H1 (cell line): Measurements from ENCODE around the gene FCER2. TPM values are rescaled to one million over a fixed set of nuclear protein-coding genes. Genes with fewer than 3 reads are reported as not detected.
A peak's percentile ranks its signal among the peaks of the same experiment; 100 is the strongest.

Experiments
- CTCF ChIA-PET: fragments of 300-600 bp; sonication (Branson Sonifier 250); formaldehyde crosslinking; loops from one replicate; lab custom pipeline; 2021; ENCODE audit not compliant: partially characterized antibody; lab: Charles Lee
- POLR2A ChIA-PET: fragments of 300-600 bp; sonication (Branson Sonifier 250); formaldehyde crosslinking; loops from one replicate; lab custom pipeline; 2021; ENCODE audit warnings: inconsistent platforms; ENCODE audit not compliant: partially characterized antibody; lab: Charles Lee
- DNase-seq, 2 experiments: peaks; one replicate each; pipeline versions ENCODE4 v3.0.0 to v3.0.0-alpha.2; 2010 to 2022; ENCODE audit warnings: low spot score in 2 of 2, low read depth in 1 of 2, mixed read lengths in 1 of 2
- FAIRE-seq: peaks from 2 replicates; lab custom pipeline; 2011; peaks lifted over from hg19 to GRCh38; lab: Jason Lieb, UNC
- H2AFZ ChIP-seq: 2 replicates; pipeline ENCODE4 v1.8.1; 2012; ENCODE audit warnings: low read length, inconsistent platforms
- H2AK5ac ChIP-seq: 2 replicates; pipeline ENCODE4 v1.6.1; 2013; ENCODE audit warnings: low read depth, low read length
- H2BK120ac ChIP-seq: replicated peaks from 2 replicates; pipeline ENCODE3; 2013; ENCODE audit warnings: low read depth, low read length, inconsistent platforms
- H2BK12ac ChIP-seq: 2 replicates; pipeline ENCODE4 v1.6.1; 2013; ENCODE audit warnings: low read depth, low read length
- H2BK15ac ChIP-seq: 2 replicates; pipeline ENCODE4 v1.6.1; 2013; ENCODE audit warnings: low read length
- H2BK20ac ChIP-seq: 2 replicates; pipeline ENCODE4 v1.6.1; 2013; ENCODE audit warnings: low read length
- H2BK5ac ChIP-seq: 2 replicates; pipeline ENCODE4 v1.6.1; 2013; ENCODE audit warnings: low read depth, low read length
- H3K14ac ChIP-seq: 2 replicates; pipeline ENCODE4 v1.6.1; 2013; ENCODE audit warnings: inconsistent platforms; ENCODE audit not compliant: insufficient read length
- H3K18ac ChIP-seq: 2 replicates; pipeline ENCODE4 v1.6.1; 2013; ENCODE audit warnings: low read length; ENCODE audit errors: extremely low read depth
- H3K23ac ChIP-seq: 2 replicates; pipeline ENCODE4 v1.6.1; 2013; ENCODE audit warnings: inconsistent platforms; ENCODE audit not compliant: insufficient read length
- H3K23me2 ChIP-seq: 2 replicates; pipeline ENCODE4 v1.6.1; 2013; ENCODE audit warnings: low read depth, low read length
- H3K27ac ChIP-seq: 2 replicates; pipeline ENCODE4 v1.6.1; 2011; ENCODE audit warnings: low read depth, low read length, inconsistent platforms
- H3K27me3 ChIP-seq, 4 experiments: replicated peaks in 1 of 4; 1 replicate in 1 of 4; 2 replicates in 3 of 4; pipeline versions ENCODE4 v1.6.1 to v1.8.1; 2011 to 2013; ENCODE audit warnings: low read length in 3 of 4, mild to moderate bottlenecking in 3 of 4, inconsistent platforms in 2 of 4, mixed read lengths in 2 of 4, moderate library complexity in 1 of 4; ENCODE audit not compliant: control insufficient read depth in 3 of 4, insufficient read depth in 3 of 4; ENCODE audit errors: extremely low read depth in 1 of 4
- H3K36me3 ChIP-seq, 4 experiments: 2 replicates each; pipeline versions ENCODE4 v1.6.1 to v1.8.1; 2011 to 2013; ENCODE audit warnings: mild to moderate bottlenecking in 4 of 4, low read length in 3 of 4, moderate library complexity in 2 of 4, control low read depth in 1 of 4, inconsistent platforms in 1 of 4; ENCODE audit not compliant: insufficient read depth in 4 of 4, control insufficient read depth in 2 of 4
- H3K4ac ChIP-seq: replicated peaks from 2 replicates; pipeline ENCODE3; 2013; ENCODE audit warnings: low read length, low read depth, mixed read lengths, inconsistent platforms; ENCODE audit not compliant: insufficient read length
- H3K4me1 ChIP-seq, 4 experiments: replicated peaks in 1 of 4; 1 replicate in 1 of 4; 2 replicates in 3 of 4; pipeline versions ENCODE4 v1.6.1 to v1.8.1; 2011 to 2013; ENCODE audit warnings: low read length in 3 of 4, inconsistent platforms in 2 of 4, mixed read lengths in 1 of 4; ENCODE audit not compliant: insufficient read depth in 4 of 4, control insufficient read depth in 3 of 4
- H3K4me2 ChIP-seq, 2 experiments: 2 replicates each; pipeline versions ENCODE4 v1.6.1 to v1.8.1; 2011 to 2013; ENCODE audit warnings: low read depth in 2 of 2, low read length in 2 of 2, control low read depth in 1 of 2, inconsistent platforms in 1 of 2, mild to moderate bottlenecking in 1 of 2; ENCODE audit not compliant: insufficient read depth in 1 of 2
- H3K4me3 ChIP-seq, 4 experiments: fragments of 200-600, 300-600 bp in 1 of 4; sonication (generic), shearing (Covaris generic), sonication (Bioruptor Twin) in 1 of 4; 2 replicates each; pipeline versions ENCODE4 v1.5.1 to v1.8.1; 2011 to 2016; ENCODE audit warnings: low read length in 4 of 4, low read depth in 3 of 4, control low read depth in 2 of 4, inconsistent platforms in 2 of 4, mild to moderate bottlenecking in 2 of 4, mixed read lengths in 1 of 4, moderate library complexity in 1 of 4; ENCODE audit not compliant: insufficient read depth in 2 of 4; ENCODE audit errors: extremely low read depth in 1 of 4
- H3K56ac ChIP-seq: replicated peaks from 2 replicates; pipeline ENCODE3; 2013; ENCODE audit warnings: low read depth, mild to moderate bottlenecking, mixed read lengths, low read length, inconsistent platforms; ENCODE audit not compliant: insufficient read length
- H3K79me1 ChIP-seq: 2 replicates; pipeline ENCODE4 v1.6.1; 2013; ENCODE audit warnings: low read depth, low read length, control low read depth
- H3K79me2 ChIP-seq, 2 experiments: 2 replicates each; pipeline versions ENCODE4 v1.6.1 to v1.8.1; 2012 to 2013; ENCODE audit warnings: low read length in 2 of 2, mild to moderate bottlenecking in 2 of 2, inconsistent platforms in 1 of 2; ENCODE audit not compliant: insufficient read depth in 2 of 2, control insufficient read depth in 1 of 2
- H3K9ac ChIP-seq, 4 experiments: replicated peaks in 1 of 4; 1 replicate in 1 of 4; 2 replicates in 3 of 4; pipeline versions ENCODE4 v1.6.1 to v1.8.1; 2011 to 2013; ENCODE audit warnings: low read depth in 3 of 4, low read length in 3 of 4, control low read depth in 2 of 4, mild to moderate bottlenecking in 2 of 4, moderate library complexity in 2 of 4, inconsistent platforms in 1 of 4; ENCODE audit errors: extremely low read depth in 1 of 4
- H3K9me3 ChIP-seq, 2 experiments: 2 replicates each; pipeline versions ENCODE4 v1.6.1 to v1.8.1; 2012 to 2013; ENCODE audit warnings: mild to moderate bottlenecking in 2 of 2, moderate library complexity in 2 of 2, control low read depth in 1 of 2, inconsistent platforms in 1 of 2, low read depth in 1 of 2, low read length in 1 of 2, mixed read lengths in 1 of 2; ENCODE audit not compliant: insufficient read depth in 2 of 2
- H4K20me1 ChIP-seq, 2 experiments: replicated peaks in 1 of 2; 2 replicates each; pipeline versions ENCODE3 to v1.8.1; 2011 to 2013; ENCODE audit warnings: inconsistent platforms in 2 of 2, low read length in 2 of 2, mild to moderate bottlenecking in 1 of 2; ENCODE audit not compliant: insufficient read depth in 2 of 2, control insufficient read depth in 1 of 2
- H4K5ac ChIP-seq: 2 replicates; pipeline ENCODE4 v1.6.1; 2013; ENCODE audit warnings: low read length, low read depth, mixed read lengths, inconsistent platforms; ENCODE audit not compliant: insufficient read length
- H4K8ac ChIP-seq: 2 replicates; pipeline ENCODE4 v1.8.0; 2013; ENCODE audit warnings: mild to moderate bottlenecking, moderate library complexity, low read length, inconsistent platforms; ENCODE audit not compliant: insufficient read depth; ENCODE audit errors: extremely low read depth
- H4K91ac ChIP-seq: replicated peaks from 2 replicates; pipeline ENCODE3; 2013; ENCODE audit warnings: low read length, mixed read lengths, inconsistent platforms; ENCODE audit not compliant: insufficient read length
- BCL11A ChIP-seq, 2 experiments: IDR thresholded peaks; one replicate each; pipeline ENCODE4 v1.6.1; 2011; ENCODE audit warnings: low read depth in 2 of 2, low read length in 2 of 2, mild to moderate bottlenecking in 2 of 2
- CHD2 ChIP-seq: IDR thresholded peaks from 2 replicates; pipeline ENCODE4 v1.6.1; 2012; ENCODE audit warnings: low read length, improper control_type of control experiment
- CTBP2 ChIP-seq: IDR thresholded peaks from 2 replicates; pipeline ENCODE4 v1.7.0; 2011; ENCODE audit warnings: borderline replicate concordance, mild to moderate bottlenecking, moderate library complexity, mixed read lengths, low read length; ENCODE audit not compliant: insufficient read depth, insufficient read length
- E2F6 ChIP-seq: IDR thresholded peaks from 2 replicates; pipeline ENCODE4 v1.6.1; 2012; ENCODE audit warnings: inconsistent platforms
- RBBP5 ChIP-seq: IDR thresholded peaks from 2 replicates; pipeline ENCODE4 v1.7.1; 2012; ENCODE audit warnings: low read depth, mild to moderate bottlenecking, inconsistent platforms, low read length, moderate library complexity, borderline replicate concordance
- SIN3A ChIP-seq, 2 experiments: IDR thresholded peaks in 1 of 2; conservative IDR thresholded peaks in 1 of 2; 2 replicates each; pipeline ENCODE4 v1.6.1; 2011 to 2012; ENCODE audit warnings: low read length in 2 of 2, improper control_type of control experiment in 1 of 2, low read depth in 1 of 2, mild to moderate bottlenecking in 1 of 2
- SP1 ChIP-seq: IDR thresholded peaks from 2 replicates; pipeline ENCODE4 v1.6.1; 2011; ENCODE audit warnings: low read depth, low read length
- SUZ12 ChIP-seq: fragments of 200-600 bp; sonication (generic); IDR thresholded peaks from 2 replicates; pipeline ENCODE4 v1.6.1; 2012; ENCODE audit warnings: mild to moderate bottlenecking, inconsistent platforms, low read length, moderate library complexity, mixed read lengths
- YY1 ChIP-seq: IDR thresholded peaks from 2 replicates; pipeline ENCODE4 v1.6.1; 2011; ENCODE audit warnings: low read depth, mild to moderate bottlenecking, low read length
- WGBS, 2 experiments: shearing (Covaris generic) in 1 of 2; methylation state at CpG; one replicate each; pipeline versions ENCODE4 v1.1.6 to v1.1.7; 2013 to 2015; ENCODE audit warnings: low lambda C conversion rate in 2 of 2, mixed read lengths in 2 of 2, inconsistent platforms in 1 of 2, low coverage in 1 of 2, missing lambda C conversion rate in 1 of 2; ENCODE audit not compliant: insufficient replicate concordance in 2 of 2, insufficient coverage in 1 of 2, insufficient read length in 1 of 2; ENCODE audit errors: extremely low coverage in 1 of 2, missing lambda C conversion rate in 1 of 2; 5-methylcytosine and 5-hydroxymethylcytosine counted together
- polyA plus RNA-seq, 7 experiments: library from polyadenylated mRNA; depleted of rRNA in 3 of 7; stranded (reverse) in 5 of 7; unstranded in 2 of 7; fragments of >200 nt in 5 of 7; fragments of 200-250 nt in 2 of 7; gene quantifications; 1 replicate in 5 of 7; 2 replicates in 1 of 7; 4 replicates in 1 of 7; pipeline versions ENCODE4 v1.2.1 to v1.2.3, GENCODE V29; 2011 to 2013; ENCODE audit warnings: missing spikeins in 2 of 7, mixed read lengths in 2 of 7
- total RNA-seq: library from RNA; stranded (reverse); fragmentation: NEBNext Ultra II Directional; extraction: Animal tissue kit (Norgen Biotek cat#: 25700); gene quantifications from 2 replicates; pipeline ENCODE4 v1.2.1, GENCODE V29; 2021

FCER2 gene
- total and polyA plus RNA-seq, 2 of the 8 experiments (the other 6 are each of a cell fraction or from before 2014, with no cell fraction given) = 0.67 TPM; not detected in 1

- Histone ChIP-seq H3K4ac (peak overlapping the region; percentile 32), H3K27ac (peak overlapping the region; percentile 60), H3K36me3 (peaks cover 0 to 12% (median 6%) of the 10 kb centered on the region in 4 experiments; a peak in 4 of 8 replicates), H3K27me3 (peaks cover 0 to 6% (median 1%) of the 10 kb centered on the region in 4 experiments; a peak in 2 of 7 replicates), H3K14ac (no peak overlapping the region), H2BK12ac (0 out of 2 replicates have a peak overlapping the region, but pooled peaks have one; percentile 35), H4K5ac (peak overlapping the region; percentile 79), H2BK120ac (no peak overlapping the region), H3K79me1 (peaks cover 4% of the 10 kb centered on the region), H4K20me1 (peaks cover 0 to 8% of the 10 kb centered on the region in 2 experiments), H3K23me2 (peaks cover 8% of the 10 kb centered on the region; the same call in 1 of the 2 replicates), H3K9me3 (no peaks in the 10 kb centered on the region), H3K56ac (peak overlapping the region; percentile 90), H2BK15ac (peak overlapping the region; percentile 29; the same call in 1 of the 2 replicates), H3K4me2 (peak overlapping the region; percentile 57 to 80), H2AFZ (no peak overlapping the region), H3K23ac (no peak overlapping the region), H3K9ac (peak overlapping the region in 2 of 4 experiments; percentile 48 to 60; a peak in 4 of 7 replicates), H2BK5ac (peak overlapping the region; percentile 2), H4K8ac (no peak overlapping the region; the same call in none of the 2 replicates), H4K91ac (peak overlapping the region; percentile 44), H2BK20ac (no peak overlapping the region), H3K4me3 (peak overlapping the region; percentile 53 to 98 (median 80)), H3K4me1 (peaks cover 0 to 6% (median 4%) of the 10 kb centered on the region in 4 experiments; a peak in 5 of 7 replicates), H3K79me2 (peaks cover 0 to 6% of the 10 kb centered on the region in 2 experiments; a peak in 1 of 4 replicates), H3K18ac (peak overlapping the region; percentile 78), H2AK5ac (no peak overlapping the region)
- WGBS, 2 experiments = 23% methylated on average over 33 of the region's 43 CpGs; no CpG with 5 or more reads in 1 of the 2 experiments
- CTCF ChIA-PET = interaction anchor here (0.7 to 2.5 kb wide), 40 partner anchors 11 to 327 kb away, joined by 3 to 36 read pairs (median 5); partner anchors contain the start of genes CD209, RETN and ZNF358
- peak; percentile 62 to 82 for DNase-seq
- no peak for FAIRE-seq
- POLR2A ChIA-PET = interaction anchor here (0.6 to 2.1 kb wide), 9 partner anchors 12 to 196 kb away, joined by 3 to 11 read pairs (median 4); no protein-coding TSS in a partner anchor
- TF ChIP-seq SP1 = 0 out of 2 replicates have a peak, but pooled peaks have one; percentile 40
- 0 out of 2 replicates have a peak, but pooled peaks have one; percentile 7 for TF ChIP-seq CHD2
- TF ChIP-seq E2F6 = peak; percentile 47; the same call in 1 of the 2 replicates
- no peak for TF ChIP-seq RBBP5
- 0 out of 2 replicates have a peak, but pooled peaks have one; percentile 16 for TF ChIP-seq YY1
- no peak for TF ChIP-seq CTBP2
- TF ChIP-seq BCL11A (IDR thresholded peaks at IDR 0.05; ENCODE audit: low read depth in 2 of 2, low read length in 2 of 2) = no peak
- TF ChIP-seq SIN3A (conservative IDR thresholded peaks at IDR 0.05 in 1 of 2, IDR thresholded peaks at IDR 0.05 in 1 of 2; ENCODE audit: low read depth in 1 of 2, low read length in 2 of 2) = peak in 1 of 2 experiments; percentile 79; a peak in 2 of 4 replicates
- no peak for TF ChIP-seq SUZ12
Observed at GRCh38 chr19:7681340-7682174, 20.4 kb downstream of the FCER2 start.
